Cerebellar nuclear complex (tissue), 1 donor: ENCODE data around the gene SLC25A23.

Experiments used
- DNase-seq, 2 experiments: peaks; one replicate each; lab custom pipeline; 2025; lab: John Stamatoyannopoulos, UW

The SLC25A23 gene

DNA sequence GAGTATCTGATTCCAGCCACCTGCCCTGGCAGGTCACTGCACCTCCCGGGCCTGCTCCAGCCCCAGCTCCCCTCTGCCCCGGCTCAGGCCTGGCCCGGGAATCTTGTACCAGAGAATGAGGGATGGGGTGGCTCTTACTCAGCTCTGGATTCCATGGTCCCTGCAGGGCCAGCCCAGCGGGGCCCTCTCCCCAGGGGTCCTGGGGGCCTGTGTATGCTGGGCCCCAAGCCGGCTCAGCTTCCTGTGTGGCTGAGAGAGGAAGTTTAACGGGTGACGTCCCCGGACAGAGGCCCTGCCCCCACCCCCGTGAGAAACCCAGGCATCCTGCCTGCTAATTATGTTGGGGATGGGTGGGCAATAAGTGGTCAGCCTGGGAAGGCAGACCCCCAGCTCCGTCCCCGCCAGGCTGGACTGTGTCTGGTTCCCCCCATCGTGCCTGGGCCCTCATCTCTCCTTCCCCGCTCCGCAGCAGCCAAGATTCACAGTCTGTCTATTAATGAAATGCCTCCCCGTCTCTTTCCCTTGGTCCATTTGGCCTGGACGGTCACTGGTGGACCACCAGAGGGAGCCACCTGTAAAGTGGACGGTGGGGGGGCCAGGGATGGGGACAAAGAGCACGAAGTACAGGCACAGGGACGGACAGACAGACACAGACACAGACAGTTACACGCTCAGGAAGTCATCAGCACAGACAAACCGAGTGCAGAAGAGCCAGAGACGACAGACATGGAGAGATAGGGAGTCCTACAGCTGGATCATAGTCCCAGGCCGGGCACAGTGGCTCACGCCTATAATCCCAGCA lies 22.1 kb upstream of the SLC25A23 start, which contains the start of gene DENND1C:
DENND1C (minus strand) TSS at position 247 of the 802 bp plus-strand sequence; CDS start at position 155, 92 bp downstream.
- DNase-seq, result no peak

DNA sequence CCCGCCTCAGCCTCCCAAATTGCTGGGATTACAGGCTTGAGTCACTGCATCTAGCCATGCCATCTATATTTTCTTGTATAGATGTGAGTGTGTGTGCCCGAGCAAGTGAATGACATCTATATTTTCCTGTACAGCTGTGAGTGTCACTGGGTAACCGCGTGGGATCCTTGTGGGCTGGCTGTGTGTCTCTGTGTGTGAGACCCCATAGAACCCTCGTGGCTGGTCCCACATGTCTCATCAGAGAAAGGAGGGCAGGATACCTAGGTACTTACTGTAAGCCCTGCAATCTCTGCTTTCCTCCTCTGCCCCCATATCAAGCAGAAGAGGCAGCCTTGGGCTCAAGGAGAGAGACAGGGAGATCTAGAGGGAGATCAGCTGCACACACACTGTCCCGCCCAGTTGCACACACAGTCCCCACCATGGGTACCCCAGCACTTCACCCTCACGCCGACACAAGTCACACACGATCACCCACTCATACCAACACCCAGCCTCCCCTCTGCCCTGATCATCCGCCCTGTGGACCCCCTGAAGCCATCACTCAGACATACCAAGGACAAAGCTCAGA lies 21.3 kb upstream of the SLC25A23 start:
- no peak for DNase-seq

DNA sequence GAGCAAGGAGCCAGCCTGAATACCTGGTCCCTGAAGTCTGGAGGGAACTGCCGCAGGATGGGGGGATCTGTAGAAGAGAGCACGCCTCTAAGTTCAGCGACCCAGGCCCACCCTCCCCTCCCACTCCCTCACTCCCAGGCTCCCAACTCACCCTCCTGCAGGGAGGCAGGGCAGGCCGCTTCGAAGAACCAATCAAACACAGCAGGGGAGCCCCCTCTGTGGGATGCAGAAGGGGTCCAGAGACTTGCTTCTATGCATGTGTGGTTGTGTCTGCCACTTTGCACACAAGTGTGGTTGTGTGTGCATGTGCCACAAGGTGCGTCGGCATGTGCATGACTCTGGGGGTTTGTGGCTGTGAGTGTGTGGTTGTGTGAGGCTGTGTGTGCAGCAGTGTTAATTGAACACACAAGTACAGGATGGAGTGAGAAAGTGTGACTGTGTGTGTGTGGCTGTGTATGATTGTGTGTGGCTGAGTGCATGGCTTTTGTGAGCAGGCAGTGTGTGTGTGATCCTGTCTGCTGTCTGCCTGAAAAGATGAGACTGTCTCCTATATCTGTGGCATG lies 20.3 kb upstream of the SLC25A23 start:
- no peak for DNase-seq

DNA sequence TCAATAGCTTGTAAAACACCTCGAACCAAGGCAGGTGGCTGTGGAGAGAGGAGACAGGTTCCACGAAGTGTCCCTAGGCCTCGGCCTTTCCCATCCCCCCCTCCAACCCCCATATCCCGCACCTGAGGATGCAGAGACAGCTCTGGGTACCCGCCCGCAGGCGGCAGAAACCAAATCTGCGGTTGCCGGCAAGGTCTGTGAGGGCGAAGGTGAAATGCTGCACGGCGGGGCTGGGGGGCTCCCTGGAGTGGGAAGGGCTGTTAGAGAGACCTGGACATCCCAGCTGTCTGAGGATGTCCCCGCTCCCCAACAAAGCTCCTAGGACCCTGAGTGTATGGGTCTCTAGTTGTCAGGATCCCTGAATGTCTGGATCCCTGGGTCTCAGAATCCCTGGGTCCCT lies 19.2 kb upstream of the SLC25A23 start:
- DNase-seq, result no peak

DNA sequence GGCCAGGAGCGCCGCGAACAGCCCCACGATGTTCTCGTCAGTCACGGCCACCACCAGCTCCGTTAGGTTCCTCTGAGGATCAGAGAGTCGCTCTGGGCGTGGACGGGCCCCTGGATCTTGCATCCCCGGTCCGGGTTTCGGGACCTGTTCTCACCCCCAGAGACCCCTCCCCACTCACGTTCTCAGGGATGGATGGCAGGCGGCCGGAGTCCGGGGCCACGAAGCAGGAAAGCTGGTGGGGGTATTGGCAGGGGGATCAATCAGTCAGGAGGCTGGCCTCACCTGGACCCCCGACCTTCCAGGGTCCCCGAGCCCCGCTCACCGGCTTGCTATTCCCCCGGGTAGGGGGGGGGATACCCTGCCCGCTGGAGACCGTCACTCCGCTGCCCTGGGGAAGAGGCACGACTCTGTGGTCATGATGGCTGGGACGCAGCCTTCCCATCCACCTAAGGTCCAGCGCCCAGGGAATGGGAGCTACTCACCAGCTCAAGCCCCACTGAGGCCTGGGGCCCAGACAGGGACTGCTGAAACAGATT lies 17.4 kb upstream of the SLC25A23 start:
- DNase-seq, result no peak

DNA sequence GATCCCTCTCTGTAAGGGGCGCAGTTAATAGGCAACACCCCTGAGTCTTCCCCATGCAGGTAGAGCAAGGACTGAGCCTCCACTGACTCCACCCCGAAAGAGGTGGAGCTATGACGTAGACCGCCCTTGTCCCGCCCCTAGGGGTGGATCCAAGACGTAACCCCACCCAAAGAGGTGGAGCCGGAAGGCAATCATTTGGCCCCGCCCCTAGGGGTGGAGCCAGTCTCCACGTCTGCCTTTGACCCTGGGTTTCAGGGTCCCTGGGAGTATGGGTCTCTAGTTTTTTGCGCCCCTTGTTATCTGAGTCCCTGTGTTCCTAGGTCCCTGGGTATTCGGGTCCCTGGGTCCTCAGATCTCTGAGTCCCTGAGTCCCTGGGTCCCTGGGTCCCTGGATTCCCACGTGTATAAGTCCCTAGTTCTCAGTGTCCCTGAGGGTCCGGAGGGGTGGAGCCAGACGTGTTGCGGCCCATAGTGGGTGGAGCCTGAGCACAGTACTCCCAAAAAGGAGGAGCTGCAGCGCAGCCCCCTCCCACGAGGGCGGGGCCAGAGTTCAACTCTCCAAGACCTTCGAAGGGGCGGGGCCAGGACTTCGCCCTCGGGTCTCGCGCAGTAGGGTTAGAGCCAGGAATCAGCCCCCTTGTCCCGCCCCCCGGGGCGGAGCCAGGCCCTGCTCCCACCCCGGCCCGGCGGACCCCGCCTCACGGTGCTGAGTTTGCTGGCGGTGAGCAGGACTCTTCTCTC lies 16.7 kb upstream of the SLC25A23 start:
- no peak for DNase-seq

DNA sequence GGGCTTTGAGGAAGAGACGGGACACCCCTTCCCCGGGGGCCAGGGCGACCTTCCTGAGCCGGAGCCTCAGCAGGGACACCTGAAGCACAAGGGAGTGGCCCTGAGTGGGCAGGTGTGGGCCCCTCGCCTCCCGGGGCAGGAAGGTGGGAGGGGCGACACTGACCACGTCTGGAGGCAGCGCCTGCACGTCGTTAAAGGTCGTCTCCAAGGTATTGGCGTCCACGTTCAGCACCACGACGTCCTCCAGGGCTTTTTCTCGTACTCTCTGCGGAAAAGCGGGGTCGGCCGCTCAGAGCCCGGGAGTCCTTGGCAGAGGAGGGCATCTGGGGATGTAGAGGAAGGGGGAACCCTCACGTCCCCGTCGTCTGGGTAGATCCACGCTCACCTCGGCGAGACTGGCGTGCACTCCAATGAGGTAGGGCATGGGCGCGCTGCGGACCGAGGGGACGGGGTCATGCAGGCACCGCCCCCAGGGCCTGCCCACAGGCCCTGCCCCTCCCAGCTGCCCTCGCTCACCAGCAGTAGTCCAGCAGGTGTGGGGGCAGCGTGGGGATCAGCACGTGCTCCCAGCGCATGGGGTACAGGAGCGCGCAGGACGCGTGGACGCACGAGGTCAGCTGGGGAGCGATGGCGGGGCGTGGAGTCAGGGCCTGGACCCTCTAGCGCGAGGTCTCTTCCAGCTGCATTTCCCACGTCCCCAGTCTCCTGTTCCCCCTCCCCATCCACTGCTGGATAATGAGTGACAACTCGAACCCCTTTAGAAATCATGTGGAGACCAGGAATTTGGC lies 15.9 kb upstream of the SLC25A23 start:
- DNase-seq, result no peak

DNA sequence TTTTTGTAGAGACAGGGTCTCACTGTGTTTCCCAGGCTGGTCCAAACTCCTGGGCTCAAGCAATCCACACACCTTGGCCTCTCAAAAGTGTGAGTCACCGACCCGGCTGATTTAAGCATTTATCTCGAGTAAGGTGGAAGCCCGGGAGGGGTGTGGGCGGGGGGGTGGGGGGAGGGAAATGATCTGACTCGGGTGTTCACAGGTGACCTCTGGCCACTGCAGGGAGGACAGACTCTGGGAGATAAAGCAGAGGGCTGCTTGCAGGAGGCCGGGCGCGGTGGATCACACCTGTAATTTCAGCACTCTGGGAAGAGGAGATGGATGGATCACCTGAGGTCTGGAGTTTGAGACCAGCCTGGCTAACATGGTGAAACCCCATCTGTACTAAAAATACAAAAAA lies 14.1 kb upstream of the SLC25A23 start:
- DNase-seq, result no peak

DNA sequence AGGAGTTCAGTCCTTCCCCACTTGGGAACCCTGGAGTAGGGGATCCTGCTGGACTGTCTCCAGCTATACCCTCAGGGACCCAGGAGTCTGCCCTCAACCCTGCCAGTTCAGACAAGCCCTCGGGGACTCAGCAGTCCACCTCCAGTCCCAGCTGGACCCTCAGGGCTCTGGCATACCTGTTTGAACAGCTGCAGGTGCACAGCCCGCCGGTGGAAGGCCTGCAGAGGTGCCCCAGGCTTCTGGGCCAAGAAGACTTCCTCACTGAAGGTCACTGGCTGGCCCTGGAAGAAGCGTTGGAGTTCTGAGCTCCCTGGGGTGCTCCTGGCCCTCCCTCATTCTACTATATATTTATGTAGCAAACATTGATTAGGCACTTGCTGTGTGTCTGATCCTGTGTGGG lies 13.1 kb upstream of the SLC25A23 start:
- DNase-seq, result no peak

DNA sequence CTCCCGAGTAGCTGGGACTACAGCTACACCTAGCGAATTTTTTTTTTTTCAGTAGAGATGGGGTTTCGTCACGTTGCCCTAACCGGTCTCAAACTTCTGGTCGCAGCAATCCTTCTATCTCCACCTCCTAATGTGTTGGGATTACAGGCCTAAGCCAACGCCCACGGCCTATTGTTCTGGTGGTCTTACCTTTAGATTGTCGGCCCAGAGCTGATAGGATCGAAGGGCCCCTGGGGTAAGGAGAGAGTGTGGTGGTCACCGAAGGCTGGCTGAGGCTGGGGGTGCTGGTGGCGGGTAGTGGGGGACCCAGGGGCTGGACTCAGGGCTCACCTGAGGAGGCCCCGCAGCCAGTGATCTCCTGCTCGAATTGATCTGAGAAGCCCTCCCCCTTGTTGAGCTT lies 11.5 kb upstream of the SLC25A23 start:
- no peak for DNase-seq

DNA sequence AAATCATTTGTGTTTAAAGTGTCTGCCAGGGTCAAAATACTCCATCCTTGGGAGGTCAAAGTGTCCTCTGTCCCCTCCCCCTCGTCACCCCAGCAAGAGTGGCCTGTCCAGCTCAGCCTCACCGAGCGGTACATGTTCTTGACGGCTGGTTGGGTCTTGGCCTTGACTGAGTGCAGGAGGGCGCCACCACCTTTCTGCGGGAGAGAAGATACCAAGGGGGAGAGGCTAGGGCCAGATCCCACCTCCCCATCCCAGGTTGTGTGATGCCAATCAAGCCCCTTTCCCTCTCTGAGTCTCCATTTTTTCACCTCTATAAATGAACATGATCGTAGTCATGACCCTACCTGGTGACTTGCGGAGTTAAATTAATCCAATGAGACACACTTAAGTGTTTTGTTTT lies 10.6 kb upstream of the SLC25A23 start:
- no peak for DNase-seq

DNA sequence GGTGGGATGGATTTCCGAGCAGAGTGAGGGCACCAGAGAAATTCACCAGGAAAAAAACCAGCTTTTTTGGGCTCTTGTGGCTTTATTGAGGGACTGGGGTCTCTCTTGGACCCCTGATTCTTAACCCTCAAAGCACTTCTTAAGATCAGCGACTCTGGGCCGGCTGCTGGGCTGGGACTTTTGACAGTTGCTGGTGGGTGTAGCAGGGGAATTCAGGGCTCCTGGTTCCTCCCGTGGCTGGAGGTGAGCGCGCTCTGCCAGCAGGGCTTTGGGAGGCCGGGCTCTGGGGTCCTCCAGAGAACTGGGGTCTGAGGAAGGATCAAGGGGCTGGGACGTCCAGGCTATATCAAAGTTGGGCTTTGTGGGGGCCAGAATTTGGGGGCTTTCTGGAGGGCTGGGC lies 7.8 kb upstream of the SLC25A23 start:
- no peak for DNase-seq

DNA sequence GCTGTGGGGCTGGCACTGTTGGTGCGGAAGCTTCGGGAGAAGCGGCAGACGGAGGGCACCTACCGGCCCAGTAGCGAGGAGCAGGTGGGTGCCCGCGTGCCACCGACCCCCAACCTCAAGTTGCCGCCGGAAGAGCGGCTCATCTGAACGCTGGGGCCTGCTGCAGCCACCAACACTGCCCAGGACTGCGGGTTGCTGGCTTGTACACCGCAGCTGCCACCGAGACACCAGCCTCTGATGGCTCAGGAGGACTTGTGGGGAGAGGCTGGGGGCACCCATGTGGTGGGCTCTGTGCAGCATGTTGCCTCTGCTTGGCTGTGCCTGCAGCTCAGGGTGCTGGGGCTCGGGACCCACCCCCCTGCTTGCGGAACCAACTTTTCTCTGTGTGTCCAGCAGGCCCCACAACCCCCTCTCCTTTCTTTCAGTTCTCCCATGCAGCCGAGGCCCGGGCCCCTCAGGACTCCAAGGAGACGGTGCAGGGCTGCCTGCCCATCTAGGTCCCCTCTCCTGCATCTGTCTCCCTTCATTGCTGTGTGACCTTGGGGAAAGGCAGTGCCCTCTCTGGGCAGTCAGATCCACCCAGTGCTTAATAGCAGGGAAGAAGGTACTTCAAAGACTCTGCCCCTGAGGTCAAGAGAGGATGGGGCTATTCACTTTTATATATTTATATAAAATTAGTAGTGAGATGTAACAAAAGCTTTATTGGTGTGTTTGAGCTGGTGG lies 7.1 kb upstream of the SLC25A23 start:
- no peak for DNase-seq

DNA sequence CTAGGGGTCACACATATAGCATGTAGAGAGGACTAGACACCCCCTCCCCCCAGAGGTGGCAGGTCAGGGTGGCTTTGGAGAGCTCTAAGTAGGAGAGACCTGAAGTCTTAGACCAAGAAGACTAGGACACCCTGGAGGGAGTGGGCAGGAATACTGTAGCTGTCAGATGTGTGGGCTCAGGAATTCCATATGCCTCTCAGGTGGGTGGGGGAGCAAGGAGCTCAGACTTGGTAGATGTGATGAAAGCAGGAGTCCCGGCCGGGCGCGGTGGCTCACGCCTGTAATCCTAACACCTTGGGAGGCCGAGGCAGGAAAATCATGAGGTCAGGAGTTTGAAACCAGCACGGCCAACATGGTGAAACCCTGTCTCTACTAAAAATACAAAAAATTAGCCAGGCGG lies 6.1 kb upstream of the SLC25A23 start:
- no peak for DNase-seq

DNA sequence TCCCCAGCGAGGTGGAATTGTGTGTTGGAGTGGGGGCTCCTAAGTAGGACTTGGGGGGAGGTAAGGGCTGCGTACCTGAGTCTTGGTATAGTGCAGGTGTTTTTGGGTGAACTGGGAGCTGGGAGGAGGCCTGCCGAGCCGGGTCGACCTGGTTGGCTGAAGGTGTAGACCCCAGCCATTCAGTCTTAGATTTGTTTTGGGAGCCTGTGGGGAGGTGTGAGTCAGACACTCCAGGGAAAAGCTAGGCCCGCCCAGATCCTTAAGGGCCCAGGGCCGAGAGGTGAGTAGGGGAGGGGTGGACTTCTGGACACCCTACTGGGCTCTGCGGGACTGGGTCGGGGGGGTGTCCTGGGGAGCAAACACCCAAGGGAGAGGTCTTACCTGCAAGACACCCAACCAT lies 5.4 kb upstream of the SLC25A23 start:
- no peak for DNase-seq

DNA sequence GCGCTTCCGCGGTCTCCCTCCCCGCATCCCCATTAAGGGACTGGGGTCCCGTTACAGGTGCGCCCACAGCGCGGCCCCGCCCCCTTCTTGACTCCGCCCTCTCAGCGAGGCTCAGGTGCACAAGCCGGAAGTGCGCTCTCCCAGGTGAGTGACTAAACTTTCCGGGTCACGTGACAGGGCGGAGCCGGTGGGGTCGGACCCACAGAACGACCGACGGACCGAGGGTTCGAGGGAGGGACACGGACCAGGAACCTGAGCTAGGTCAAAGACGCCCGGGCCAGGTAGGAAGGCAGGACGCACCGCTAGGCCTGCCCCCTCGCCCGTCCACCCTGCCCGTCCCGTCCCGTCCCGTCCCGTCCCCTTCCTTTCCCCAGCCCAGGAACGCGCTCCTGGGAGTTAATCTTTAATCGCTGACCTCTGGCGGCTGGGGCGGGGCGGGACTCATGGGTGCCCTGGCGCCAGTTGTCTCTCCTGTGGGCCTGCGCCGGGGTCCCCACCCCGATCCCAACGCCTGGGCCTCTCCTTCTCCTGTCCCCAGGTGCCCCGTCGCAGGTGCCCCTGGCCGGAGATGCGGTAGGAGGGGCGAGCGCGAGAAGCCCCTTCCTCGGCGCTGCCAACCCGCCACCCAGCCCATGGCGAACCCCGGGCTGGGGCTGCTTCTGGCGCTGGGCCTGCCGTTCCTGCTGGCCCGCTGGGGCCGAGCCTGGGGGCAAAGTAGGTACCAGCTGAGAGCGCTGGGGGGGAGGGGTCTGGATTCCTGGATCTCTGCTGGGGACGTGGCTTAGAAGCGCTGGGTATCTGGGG lies 4.7 kb upstream of the SLC25A23 start, which contains the start of gene CRB3:
CRB3 (plus strand) TSS at position 202 of the 804 bp plus-strand sequence; CDS start at position 633, 431 bp downstream.
- DNase-seq, result no peak

DNA sequence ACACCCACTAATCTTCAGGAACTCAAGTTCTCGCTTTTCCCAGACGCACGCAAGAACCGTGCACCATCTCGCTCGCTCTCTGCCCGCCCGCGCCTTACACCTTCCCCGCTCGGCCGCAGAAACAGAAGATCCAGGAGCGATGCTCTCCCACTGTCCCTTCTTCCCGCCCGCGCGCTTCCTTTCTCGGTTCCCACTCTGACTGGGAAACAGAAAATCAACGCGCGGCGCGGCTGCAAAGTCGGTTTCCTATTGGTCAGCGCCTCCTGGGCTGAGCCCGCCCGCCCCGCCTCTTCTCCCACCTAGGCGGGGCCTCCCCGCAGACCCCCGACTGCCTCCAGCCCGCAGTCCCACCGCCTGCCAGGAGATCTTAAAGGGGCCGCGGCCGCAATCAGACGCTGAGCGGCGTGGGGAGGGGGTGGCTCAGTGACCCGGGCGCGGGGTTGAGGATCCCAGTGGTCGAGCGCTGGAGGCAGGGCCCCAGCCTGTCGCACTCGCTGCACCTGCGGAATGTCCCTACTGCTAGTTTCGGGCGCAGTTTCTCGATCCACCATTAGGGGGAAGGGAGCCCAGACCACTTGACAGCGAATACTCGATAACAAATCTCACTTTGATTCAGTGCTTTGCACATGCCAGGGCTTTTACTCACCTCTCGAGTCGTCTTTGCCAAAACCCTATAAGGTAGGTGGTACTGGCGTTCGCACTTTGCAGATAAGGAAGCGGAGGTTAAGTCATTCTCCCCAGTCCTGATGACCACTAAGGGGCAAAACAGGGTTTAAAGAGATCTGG lies 700 bp upstream of the SLC25A23 start:
- DNase-seq, result peak; percentile 96 to 98

DNA sequence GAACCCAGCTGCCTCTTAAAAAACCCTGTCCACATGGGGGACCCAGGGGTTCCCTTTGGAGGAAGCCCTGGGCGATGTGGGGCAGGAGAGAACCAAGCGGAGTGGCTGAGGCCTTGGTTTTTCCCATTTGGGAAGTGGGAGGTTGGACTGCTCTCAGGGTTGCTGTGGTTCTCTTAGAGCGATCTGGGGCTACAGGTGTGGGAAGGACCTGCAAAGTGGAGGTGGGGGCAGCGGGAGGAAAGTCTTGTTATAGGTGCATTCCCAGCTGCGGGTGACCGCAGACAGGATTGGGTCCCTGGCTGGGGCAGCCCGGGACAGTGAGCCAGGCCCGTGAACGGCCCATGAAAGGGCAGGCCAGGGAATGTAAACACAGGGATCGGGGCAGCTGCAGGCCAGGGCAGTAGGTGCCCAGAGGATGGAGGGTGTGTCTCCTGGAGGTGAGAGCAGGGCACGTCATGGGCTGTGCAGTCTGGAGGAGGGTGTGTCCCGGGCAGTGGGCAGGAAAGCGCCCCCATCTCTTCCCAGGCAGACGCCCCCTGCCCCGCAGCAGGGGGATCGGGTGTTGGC lies 814 bp downstream of the SLC25A23 start:
- no peak for DNase-seq
